AG09309 (cell line): ENCODE data around the gene TSPAN10.

Source experiments
- DNase-seq: peaks from one replicate; pipeline ENCODE4 v3.0.0-alpha.2; 2010; ENCODE audit warnings: low read depth
- H3K4me3 ChIP-seq: 2 replicates; pipeline ENCODE4 v1.5.1; 2011; ENCODE audit warnings: mild to moderate bottlenecking, low read depth, low read length, moderate library complexity; ENCODE audit not compliant: control insufficient read depth
- CTCF ChIP-seq: IDR thresholded peaks from 2 replicates; pipeline ENCODE4 v1.5.1; 2011; ENCODE audit warnings: mild to moderate bottlenecking, low read depth, low read length, inconsistent platforms; ENCODE audit not compliant: insufficient read depth, control insufficient read depth; ENCODE audit errors: missing control alignments

TSPAN10 gene

DNA sequence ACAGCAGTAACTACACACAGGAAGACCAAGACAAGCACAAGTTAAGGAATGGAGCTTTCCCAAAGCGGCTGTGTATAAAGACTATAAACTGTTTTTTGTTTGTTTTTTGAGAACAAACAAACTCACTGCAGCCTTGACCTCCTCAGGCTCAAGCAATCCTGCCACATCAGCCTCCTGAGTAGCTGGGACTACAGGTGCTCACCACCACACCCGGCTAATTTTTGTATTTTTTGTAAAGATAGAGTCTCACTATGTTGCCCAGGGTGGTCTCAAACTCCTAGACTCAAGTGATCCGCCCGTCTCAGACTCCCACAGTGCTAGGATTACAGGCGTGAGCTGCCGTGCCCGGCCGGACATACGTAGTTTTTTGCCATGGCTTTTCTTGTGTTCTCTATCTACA lies 23.4 kb downstream of the TSPAN10 start:
- TF ChIP-seq CTCF, result no peak
- no peak overlapping the region for H3K4me3 ChIP-seq
- DNase-seq, result no peak

DNA sequence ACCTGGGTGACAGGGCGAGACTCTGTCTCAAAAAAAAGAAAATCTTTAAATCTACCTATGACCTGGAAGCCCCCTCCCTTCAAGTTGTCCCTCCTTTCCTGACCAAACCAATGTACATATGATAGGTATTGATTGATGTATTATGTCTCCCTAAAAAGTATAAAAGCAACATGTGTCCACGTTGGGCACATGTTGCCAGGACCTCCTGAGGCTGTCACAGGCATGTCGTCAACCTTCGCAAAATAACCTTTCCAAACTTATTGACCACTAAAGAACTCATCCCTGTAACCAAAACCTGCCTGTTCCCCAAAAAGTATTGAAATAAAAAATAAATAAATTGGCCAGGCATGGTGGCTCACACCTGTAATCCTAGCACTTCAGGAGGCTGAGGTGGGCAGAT lies 25.0 kb downstream of the TSPAN10 start:
- no peak for TF ChIP-seq CTCF
- DNase-seq, result no peak
- H3K4me3 ChIP-seq, result no peak overlapping the region

DNA sequence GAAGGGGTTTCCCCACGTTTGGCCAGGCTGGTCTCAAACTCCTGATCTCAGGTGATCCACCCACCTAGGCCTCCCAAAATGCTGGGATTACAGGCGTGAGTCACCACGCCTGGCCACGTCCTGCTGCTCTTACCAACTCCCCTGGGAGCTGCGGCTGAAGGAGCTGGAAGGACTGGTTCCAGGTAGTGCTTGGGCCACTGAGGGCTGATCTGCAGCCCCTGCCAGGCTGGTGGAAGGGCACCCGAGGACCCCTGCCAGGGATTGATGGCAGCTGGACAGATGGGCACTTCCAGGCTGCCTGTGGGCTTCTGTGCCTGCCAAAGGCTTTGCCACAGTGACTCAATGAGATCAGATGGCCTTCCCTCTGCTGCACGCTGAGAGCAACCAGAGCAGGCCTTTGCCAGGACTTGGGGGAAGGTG lies 27.1 kb downstream of the TSPAN10 start:
- H3K4me3 ChIP-seq, result no peak overlapping the region
- no peak for DNase-seq
- TF ChIP-seq CTCF, result no peak

DNA sequence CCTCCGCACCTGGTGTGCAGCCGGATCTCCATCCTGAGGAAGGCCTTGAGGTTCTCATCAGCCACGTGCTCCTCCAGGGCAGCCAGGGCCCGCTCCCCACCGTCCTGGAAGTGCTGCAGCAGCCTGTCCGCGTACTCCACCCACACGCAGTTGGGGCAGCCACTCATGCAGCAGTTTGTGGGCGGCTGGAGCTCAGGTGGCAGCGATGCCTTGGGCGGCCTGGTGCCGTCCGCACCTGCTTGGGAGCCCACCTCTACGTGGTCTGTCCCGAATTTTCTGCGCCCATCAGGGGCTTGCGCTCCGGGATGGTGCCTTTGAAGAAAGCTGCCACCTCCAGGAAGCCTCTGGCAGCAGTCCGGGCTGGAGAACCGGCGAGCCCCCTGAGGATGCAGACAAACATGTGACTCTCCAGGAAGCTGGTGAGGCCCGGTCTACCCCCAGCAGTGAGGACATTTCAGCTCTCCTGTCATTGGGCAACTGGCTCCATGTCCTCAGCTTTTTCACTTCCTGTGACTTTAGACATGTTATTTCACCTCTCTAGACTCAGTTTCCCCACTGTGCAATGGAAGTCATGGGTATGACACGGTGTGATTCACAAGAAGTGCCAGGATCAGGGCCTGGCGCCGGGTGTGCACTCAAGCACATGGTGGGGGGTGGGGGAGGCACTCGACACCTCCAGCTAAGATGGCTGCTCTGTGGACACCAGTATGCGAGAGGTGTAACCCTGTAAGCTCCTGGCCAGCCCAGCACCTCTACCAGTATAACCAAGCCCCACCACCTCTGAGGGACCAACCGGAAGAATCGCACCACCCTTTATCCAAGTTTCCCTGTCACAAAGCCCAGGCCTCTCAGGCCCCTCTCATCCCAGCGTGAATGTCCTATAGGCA lies 28.5 kb downstream of the TSPAN10 start:
- DNase-seq, result no peak
- no peak for TF ChIP-seq CTCF
- H3K4me3 ChIP-seq, result peak overlapping the region; percentile 51

DNA sequence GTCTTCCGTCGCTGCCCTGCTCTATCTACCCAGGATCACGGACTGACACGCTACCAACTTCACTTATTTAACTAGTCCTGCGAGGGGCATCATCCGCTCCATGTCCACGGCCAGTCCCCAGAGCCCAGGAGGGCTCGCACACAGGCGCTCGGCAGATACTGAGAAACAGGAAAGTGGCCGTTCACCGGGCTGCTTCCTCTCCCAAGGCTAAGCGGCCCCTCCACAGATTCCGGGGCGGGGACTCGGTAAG lies 29.0 kb downstream of the TSPAN10 start:
- TF ChIP-seq CTCF, result no peak
- no peak for DNase-seq
- peak overlapping the region; percentile 51 for H3K4me3 ChIP-seq

DNA sequence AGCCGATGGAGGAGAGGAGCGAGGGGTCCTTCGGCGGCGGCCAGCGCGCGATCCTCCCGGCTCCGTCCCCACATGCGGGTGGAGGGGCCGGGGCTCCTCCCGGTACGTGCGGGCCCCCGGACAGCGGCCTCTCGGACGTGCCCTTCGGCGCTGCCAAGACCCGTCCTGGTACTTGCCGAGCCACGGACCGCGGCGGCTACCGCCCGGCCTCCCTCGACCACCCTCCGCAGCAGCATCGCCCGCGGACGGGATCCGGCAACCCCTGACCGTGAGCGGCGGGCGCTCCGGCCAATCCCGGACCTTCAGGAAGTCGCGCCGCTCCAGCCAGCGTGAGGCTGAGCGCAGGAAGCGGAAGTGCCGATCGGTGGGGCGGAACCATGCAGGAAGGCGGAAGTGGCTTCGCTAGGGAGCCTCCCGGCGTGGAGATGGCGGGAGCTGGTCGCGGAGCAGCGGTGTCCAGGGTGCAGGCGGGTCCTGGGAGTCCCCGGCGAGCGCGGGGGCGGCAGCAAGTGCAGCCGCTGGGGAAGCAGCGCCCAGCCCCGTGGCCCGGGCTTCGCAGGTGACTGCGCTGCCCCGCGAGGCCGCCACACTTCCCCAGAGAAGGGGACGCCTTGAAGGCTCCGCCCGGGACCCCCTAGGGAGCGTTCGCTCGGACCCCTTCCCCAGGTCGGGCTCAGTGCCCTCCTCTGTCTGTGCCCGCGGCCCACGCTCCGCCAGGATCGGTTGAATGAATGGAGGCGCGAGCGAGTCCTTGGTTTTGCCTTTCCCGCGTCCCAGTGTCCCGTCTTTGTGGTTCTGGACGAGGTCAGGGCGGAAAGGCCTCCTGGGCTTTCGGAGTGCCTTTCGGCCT lies 29.6 kb downstream of the TSPAN10 start, which contains the start of the genes CCDC137 and OXLD1:
CCDC137 (plus strand) TSS at position 396 of the 850 bp plus-strand sequence; CDS start at position 426, 30 bp downstream.
OXLD1 (minus strand) TSS at position 264 of the 850 bp plus-strand sequence; CDS start at position 236, 28 bp downstream.
- peak within 1 kb of the TSS; percentile 51 for H3K4me3 ChIP-seq
- peak; percentile 86 for DNase-seq
- no peak for TF ChIP-seq CTCF
